ENCODE data around the gene FAR1. TPM values are rescaled to one million over a fixed set of nuclear protein-coding genes. Genes with fewer than 3 reads are reported as not detected.

FAR1 gene
- total and polyA plus RNA-seq, 11 donors, result 10.9 to 50.2 (median 30.7) TPM

Other genes with a start within 250 kb of the FAR1 start
- gene BTBD10, start 205.4 kb upstream of the FAR1 start, total RNA-seq, result 10 to 100 TPM; 22.6 to 31.4 (median 25.8) TPM
- 10 to 100 TPM in 1 of 2 donors, 1 to 10 TPM in 1; 5.9 to 28.1 TPM for gene BTBD10, start 205.4 kb upstream of the FAR1 start, polyA plus RNA-seq
- gene PTH, start 172.7 kb upstream of the FAR1 start, total RNA-seq, result not detected
- not detected for gene PTH, start 172.7 kb upstream of the FAR1 start, polyA plus RNA-seq